ENCODE measurements around the gene MROH2A.

Gene MROH2A

GRCh38 chr2:233796254-233796653 lies 18.1 kb downstream of the MROH2A start:
- H4K20me1 ChIP-seq (ENCODE audit: insufficient read depth, low read length, poor library complexity, severe bottlenecking): no peaks in the 10 kb centered on the region

GRCh38 chr2:233798335-233799086 lies 20.4 kb downstream of the MROH2A start:
- H3K36me3 ChIP-seq (ENCODE audit: insufficient read depth, low read length): no peaks in the 10 kb centered on the region
- H3K9me2 ChIP-seq (replicated peaks; ENCODE audit: low read depth, low read length): no peaks in the 10 kb centered on the region
- no peak overlapping the region for H2AFZ ChIP-seq (ENCODE audit: low read length)
- no peaks in the 10 kb centered on the region for H3K27me3 ChIP-seq (ENCODE audit: insufficient read depth, low read length, poor library complexity, severe bottlenecking)
- H3K4me3 ChIP-seq (ENCODE audit: low read length, poor library complexity, severe bottlenecking): no peak overlapping the region
- TF ChIP-seq CTCF (conservative IDR thresholded peaks at IDR 0.05; ENCODE audit: low read length) (no peak), EZH2phosphoT487 (IDR thresholded peaks at IDR 0.05; ENCODE audit: borderline replicate concordance) (no peak)
- H3K79me2 ChIP-seq (ENCODE audit: insufficient read depth, low read length): no peaks in the 10 kb centered on the region
- no peaks in the 10 kb centered on the region for H3K4me1 ChIP-seq (ENCODE audit: insufficient read depth, low read length, poor library complexity, severe bottlenecking)
- H4K20me1 ChIP-seq (ENCODE audit: insufficient read depth, low read length, poor library complexity, severe bottlenecking): no peaks in the 10 kb centered on the region
- no peaks in the 10 kb centered on the region for H3F3A ChIP-seq (ENCODE audit: low read depth)
- H3K4me2 ChIP-seq (ENCODE audit: low read depth, low read length, poor library complexity, severe bottlenecking): no peak overlapping the region
- no peaks in the 10 kb centered on the region for H3K9me3 ChIP-seq (ENCODE audit: insufficient read depth, low read depth, low read length)
- H3K9ac ChIP-seq (ENCODE audit: low read depth, low read length, poor library complexity, severe bottlenecking): no peak overlapping the region

More at GRCh38 chr2:233796254-233796653, 18.1 kb downstream of the MROH2A start:
- Histone ChIP-seq H2AFZ (ENCODE audit: low read length) (no peak overlapping the region), H3K9ac (ENCODE audit: low read depth, low read length, poor library complexity, severe bottlenecking) (no peak overlapping the region), H3K9me2 (replicated peaks; ENCODE audit: low read depth, low read length) (no peaks in the 10 kb centered on the region), H3F3A (ENCODE audit: low read depth) (no peaks in the 10 kb centered on the region), H3K4me2 (ENCODE audit: low read depth, low read length, poor library complexity, severe bottlenecking) (no peak overlapping the region), H3K27me3 (ENCODE audit: insufficient read depth, low read length, poor library complexity, severe bottlenecking) (no peaks in the 10 kb centered on the region), H3K4me3 (ENCODE audit: low read length, poor library complexity, severe bottlenecking) (no peak overlapping the region), H3K4me1 (ENCODE audit: insufficient read depth, low read length, poor library complexity, severe bottlenecking) (no peaks in the 10 kb centered on the region), H3K9me3 (ENCODE audit: insufficient read depth, low read depth, low read length) (no peaks in the 10 kb centered on the region), H3K36me3 (ENCODE audit: insufficient read depth, low read length) (no peaks in the 10 kb centered on the region), H3K79me2 (ENCODE audit: insufficient read depth, low read length) (no peaks in the 10 kb centered on the region)
- TF ChIP-seq CTCF (conservative IDR thresholded peaks at IDR 0.05; ENCODE audit: low read length): no peak
- TF ChIP-seq EZH2phosphoT487 (IDR thresholded peaks at IDR 0.05; ENCODE audit: borderline replicate concordance): no peak

- Histone ChIP-seq H3K36me3 (ENCODE audit: insufficient read depth, low read length) (no peaks in the 10 kb centered on the region), H3K9me3 (ENCODE audit: insufficient read depth, low read depth, low read length) (no peaks in the 10 kb centered on the region), H3K9me2 (replicated peaks; ENCODE audit: low read depth, low read length) (no peaks in the 10 kb centered on the region), H3K79me2 (ENCODE audit: insufficient read depth, low read length) (no peaks in the 10 kb centered on the region), H3F3A (ENCODE audit: low read depth) (no peaks in the 10 kb centered on the region), H3K27me3 (ENCODE audit: insufficient read depth, low read length, poor library complexity, severe bottlenecking) (no peaks in the 10 kb centered on the region), H2AFZ (ENCODE audit: low read length) (no peak overlapping the region), H4K20me1 (ENCODE audit: insufficient read depth, low read length, poor library complexity, severe bottlenecking) (no peaks in the 10 kb centered on the region), H3K4me2 (ENCODE audit: low read depth, low read length, poor library complexity, severe bottlenecking) (no peak overlapping the region), H3K4me3 (ENCODE audit: low read length, poor library complexity, severe bottlenecking) (no peak overlapping the region), H3K4me1 (ENCODE audit: insufficient read depth, low read length, poor library complexity, severe bottlenecking) (no peaks in the 10 kb centered on the region), H3K9ac (ENCODE audit: low read depth, low read length, poor library complexity, severe bottlenecking) (no peak overlapping the region)
- TF ChIP-seq EZH2phosphoT487 (IDR thresholded peaks at IDR 0.05; ENCODE audit: borderline replicate concordance) (no peak), CTCF (conservative IDR thresholded peaks at IDR 0.05; ENCODE audit: low read length) (no peak)
Measured at GRCh38 chr2:233799087-233799665, 21.0 kb downstream of the MROH2A start.
